Hepatocyte (in vitro differentiated cells): ENCODE data around the gene STXBP1. TPM values are rescaled to one million over a fixed set of nuclear protein-coding genes. Genes with fewer than 3 reads are reported as not detected.

Experiments
- DNase-seq: peaks from one replicate; pipeline ENCODE4 v3.0.0-alpha.2; 2016; ENCODE audit warnings: low spot score
- H2AFZ ChIP-seq: fragments of 200-600 bp; sonication (generic); 2 replicates; pipeline ENCODE4 v1.6.0; 2016; ENCODE audit warnings: antibody characterized with exemption, mild to moderate bottlenecking
- H3K27ac ChIP-seq: fragments of 200-600 bp; sonication (generic); 2 replicates; pipeline ENCODE4 v1.5.1; 2016; ENCODE audit warnings: mild to moderate bottlenecking
- H3K27me3 ChIP-seq: fragments of 200-600 bp; sonication (generic); 2 replicates; pipeline ENCODE4 v1.6.1; 2016
- H3K36me3 ChIP-seq: fragments of 200-600 bp; sonication (generic); replicated peaks from 2 replicates; pipeline ENCODE4 v1.5.1; 2016; ENCODE audit warnings: low read depth; ENCODE audit not compliant: insufficient read depth
- H3K4me1 ChIP-seq: fragments of 200-600 bp; sonication (generic); 2 replicates; pipeline ENCODE4 v1.5.1; 2016; ENCODE audit warnings: mild to moderate bottlenecking, moderate library complexity; ENCODE audit not compliant: insufficient read depth
- H3K4me2 ChIP-seq: fragments of 200-600 bp; sonication (generic); 2 replicates; pipeline ENCODE4 v1.6.0; 2016
- H3K4me3 ChIP-seq: fragments of 200-600 bp; sonication (generic); 2 replicates; pipeline ENCODE4 v1.5.1; 2016; ENCODE audit warnings: mild to moderate bottlenecking
- H3K79me2 ChIP-seq: fragments of 200-600 bp; sonication (generic); 2 replicates; pipeline ENCODE4 v1.6.0; 2017; ENCODE audit warnings: mild to moderate bottlenecking
- H3K9me2 ChIP-seq: fragments of 200-600 bp; sonication (generic); replicated peaks from 2 replicates; pipeline ENCODE4 v1.6.0; 2017; ENCODE audit warnings: mild to moderate bottlenecking; ENCODE audit not compliant: insufficient read depth
- H3K9me3 ChIP-seq: fragments of 200-600 bp; sonication (generic); 2 replicates; pipeline ENCODE4 v1.5.1; 2016; ENCODE audit warnings: low read depth, mild to moderate bottlenecking
- H4K20me1 ChIP-seq: fragments of 200-600 bp; sonication (generic); 2 replicates; pipeline ENCODE4 v1.6.0; 2016; ENCODE audit warnings: mild to moderate bottlenecking; ENCODE audit not compliant: insufficient read depth, poor library complexity, severe bottlenecking
- EZH2 ChIP-seq: fragments of 200-600 bp; sonication (generic); IDR thresholded peaks from 2 replicates; pipeline ENCODE4 v1.6.1; 2016; ENCODE audit warnings: antibody characterized with exemption, mild to moderate bottlenecking, borderline replicate concordance
- EZH2phosphoT487 ChIP-seq: fragments of 200-600 bp; sonication (generic); IDR thresholded peaks from one replicate; pipeline ENCODE4 v1.6.1; 2018; ENCODE audit warnings: antibody characterized with exemption, mild to moderate bottlenecking, low read depth, moderate library complexity; ENCODE audit not compliant: unreplicated experiment, severe bottlenecking
- WGBS: methylation state at CpG from one replicate; pipeline ENCODE4 v1.1.6; 2016; ENCODE audit warnings: low lambda C conversion rate; ENCODE audit errors: missing lambda C conversion rate; 5-methylcytosine and 5-hydroxymethylcytosine counted together
- polyA plus RNA-seq: library from polyadenylated mRNA; unstranded; fragments of >200 nt; fragmentation: Nextera tagmentation; extraction: Ambion mirVana; gene quantifications from 2 replicates; pipeline ENCODE4 v1.2.1, GENCODE V29; 2016
- total RNA-seq: library from RNA; depleted of rRNA; stranded (reverse); fragments of >200 nt; gene quantifications from 2 replicates; pipeline ENCODE4 v1.2.3, GENCODE V29; 2014
- TF ChIP-seq, protein P1 (sequence below): fragments of 200-600 bp; sonication (generic); IDR thresholded peaks from 2 replicates; pipeline ENCODE4 v1.5.1; 2016; ENCODE audit warnings: antibody characterized with exemption, mild to moderate bottlenecking; ENCODE audit not compliant: poor library complexity

The STXBP1 gene
- total and polyA plus RNA-seq, 2 experiments from 2014 or later: 22.6 to 27.6 TPM

GRCh38 chr9:127703289-127703946 is 91.3 kb downstream of the STXBP1 start:
- no peak for DNase-seq
- Histone ChIP-seq H3K9me2 (no peaks in the 10 kb centered on the region), H3K79me2 (no peaks in the 10 kb centered on the region), H3K4me2 (no peak overlapping the region), H2AFZ (no peak overlapping the region), H4K20me1 (no peaks in the 10 kb centered on the region), H3K4me3 (no peak overlapping the region), H3K9me3 (no peaks in the 10 kb centered on the region), H3K4me1 (no peaks in the 10 kb centered on the region), H3K27me3 (no peaks in the 10 kb centered on the region), H3K36me3 (no peaks in the 10 kb centered on the region), H3K27ac (no peak overlapping the region)
- WGBS: 91% methylated on average over 9 of the region's 9 CpGs
- TF ChIP-seq EZH2phosphoT487 (no peak), EZH2 (no peak)
- TF ChIP-seq, protein P1, sequence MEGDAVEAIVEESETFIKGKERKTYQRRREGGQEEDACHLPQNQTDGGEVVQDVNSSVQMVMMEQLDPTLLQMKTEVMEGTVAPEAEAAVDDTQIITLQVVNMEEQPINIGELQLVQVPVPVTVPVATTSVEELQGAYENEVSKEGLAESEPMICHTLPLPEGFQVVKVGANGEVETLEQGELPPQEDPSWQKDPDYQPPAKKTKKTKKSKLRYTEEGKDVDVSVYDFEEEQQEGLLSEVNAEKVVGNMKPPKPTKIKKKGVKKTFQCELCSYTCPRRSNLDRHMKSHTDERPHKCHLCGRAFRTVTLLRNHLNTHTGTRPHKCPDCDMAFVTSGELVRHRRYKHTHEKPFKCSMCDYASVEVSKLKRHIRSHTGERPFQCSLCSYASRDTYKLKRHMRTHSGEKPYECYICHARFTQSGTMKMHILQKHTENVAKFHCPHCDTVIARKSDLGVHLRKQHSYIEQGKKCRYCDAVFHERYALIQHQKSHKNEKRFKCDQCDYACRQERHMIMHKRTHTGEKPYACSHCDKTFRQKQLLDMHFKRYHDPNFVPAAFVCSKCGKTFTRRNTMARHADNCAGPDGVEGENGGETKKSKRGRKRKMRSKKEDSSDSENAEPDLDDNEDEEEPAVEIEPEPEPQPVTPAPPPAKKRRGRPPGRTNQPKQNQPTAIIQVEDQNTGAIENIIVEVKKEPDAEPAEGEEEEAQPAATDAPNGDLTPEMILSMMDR: no peak

- Histone ChIP-seq H3K4me2 (no peak overlapping the region), H3K4me1 (no peaks in the 10 kb centered on the region), H3K79me2 (no peaks in the 10 kb centered on the region), H3K9me3 (no peaks in the 10 kb centered on the region), H3K9me2 (no peaks in the 10 kb centered on the region), H4K20me1 (no peaks in the 10 kb centered on the region), H3K4me3 (no peak overlapping the region), H3K27ac (no peak overlapping the region), H2AFZ (no peak overlapping the region), H3K27me3 (no peaks in the 10 kb centered on the region), H3K36me3 (no peaks in the 10 kb centered on the region)
- no peak for DNase-seq
- TF ChIP-seq EZH2 (no peak), EZH2phosphoT487 (no peak)
- TF ChIP-seq, protein P1: no peak
- 88% methylated on average over 10 of the region's 12 CpGs for WGBS
These were observed 93.7 kb downstream of the STXBP1 start for GRCh38 chr9:127705577-127706379.

DNA sequence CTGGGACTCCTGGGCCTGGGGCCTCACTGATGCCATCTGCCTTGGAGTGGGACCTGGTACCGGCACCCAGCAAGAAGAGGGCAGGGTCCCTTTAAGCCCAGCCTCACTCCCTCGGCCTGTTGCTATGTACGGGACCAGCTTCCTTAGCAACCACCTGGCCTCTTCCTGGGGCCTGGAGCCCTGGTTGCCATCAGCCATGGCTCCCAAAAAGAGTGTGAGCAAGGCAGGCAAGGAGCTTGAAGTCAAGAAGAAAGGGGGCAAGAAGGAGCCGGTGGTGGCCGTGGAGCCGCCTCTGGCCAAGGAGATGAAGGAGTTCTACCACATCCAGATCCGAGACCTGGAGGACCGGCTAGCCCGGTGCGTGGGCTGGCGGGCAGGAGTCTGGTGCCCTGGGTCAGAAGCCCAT is 94.8 kb downstream of the STXBP1 start, which contains the start of gene CFAP157:
CFAP157 (plus strand) TSS at position 153 of the 406 bp plus-strand sequence; CDS start at position 197, 44 bp downstream.
- no peaks in the 10 kb centered on the region for H3K9me3 ChIP-seq
- TF ChIP-seq EZH2phosphoT487 (no peak), EZH2 (no peak)
- TF ChIP-seq, protein P1: no peak
- no peak for DNase-seq
- no peaks in the 10 kb centered on the region for H3K4me1 ChIP-seq
- no peak within 1 kb of the TSS for H2AFZ ChIP-seq
- no peak within 1 kb of the TSS for H3K27ac ChIP-seq
- H3K79me2 ChIP-seq: no peaks in the 10 kb centered on the region
- H3K4me3 ChIP-seq: no peak within 1 kb of the TSS
- no peaks in the 10 kb centered on the region for H3K27me3 ChIP-seq
- H3K4me2 ChIP-seq: no peak within 1 kb of the TSS
- no peaks in the 10 kb centered on the region for H4K20me1 ChIP-seq
- no peaks in the 10 kb centered on the region for H3K36me3 ChIP-seq
- 75% methylated on average over 11 of the region's 11 CpGs for WGBS
- H3K9me2 ChIP-seq: no peaks in the 10 kb centered on the region
